OCI-LY3 (cell line): ENCODE measurements around the gene ZDHHC14.

Source experiments
- H2AFZ ChIP-seq: fragments of 200-600, 300-600 bp; shearing (Covaris generic); 2 replicates; pipeline ENCODE4 v1.6.0; 2014; ENCODE audit warnings: antibody characterized with exemption, low read depth, low read length
- H3K27ac ChIP-seq: fragments of 200-600, 300-600 bp; sonication (generic); 2 replicates; pipeline ENCODE4 v1.5.1; 2014; ENCODE audit warnings: mild to moderate bottlenecking, low read length, moderate library complexity, mixed read lengths
- H3K27me3 ChIP-seq: fragments of 200-600, 300-600 bp; sonication (generic); 2 replicates; pipeline ENCODE4 v1.6.1; 2014; ENCODE audit warnings: low read depth, low read length, mixed read lengths
- H3K36me3 ChIP-seq: fragments of 200-600, 300-600 bp; sonication (generic); replicated peaks from 2 replicates; pipeline ENCODE3; 2014; ENCODE audit warnings: low read depth, low read length, mixed read lengths
- H3K4me1 ChIP-seq: fragments of 300-600, 200-600 bp; sonication (generic); 2 replicates; pipeline ENCODE4 v1.6.1; 2014; ENCODE audit warnings: low read length, mixed read lengths
- H3K4me2 ChIP-seq: fragments of 200-600, 300-600 bp; sonication (generic); 2 replicates; pipeline ENCODE4 v1.6.1; 2014; ENCODE audit warnings: low read length, mixed read lengths
- H3K4me3 ChIP-seq: fragments of 300-600, 200-600 bp; sonication (generic); 2 replicates; pipeline ENCODE4 v1.5.1; 2014; ENCODE audit warnings: antibody characterized with exemption, mild to moderate bottlenecking, low read length, moderate library complexity
- H3K79me2 ChIP-seq: fragments of 300-600, 200-600 bp; shearing (Covaris generic); 2 replicates; pipeline ENCODE4 v1.6.1; 2014; ENCODE audit warnings: mild to moderate bottlenecking, low read length, mixed read lengths
- H3K9ac ChIP-seq: fragments of 300-600, 200-600 bp; shearing (Covaris generic); 2 replicates; pipeline ENCODE4 v1.6.0; 2014; ENCODE audit warnings: mild to moderate bottlenecking, low read length, moderate library complexity
- H3K9me3 ChIP-seq: fragments of 200-600, 300-600 bp; shearing (Covaris generic); 2 replicates; pipeline ENCODE4 v1.6.1; 2014; ENCODE audit warnings: low read length, mixed read lengths; ENCODE audit not compliant: insufficient read depth
- H4K20me1 ChIP-seq: fragments of 200-600, 300-600 bp; sonication (generic); 2 replicates; pipeline ENCODE4 v1.6.1; 2016; ENCODE audit warnings: low read length, mixed read lengths; ENCODE audit not compliant: insufficient read depth
- EZH2phosphoT487 ChIP-seq: fragments of 200-600 bp; shearing (Covaris generic); IDR thresholded peaks from 2 replicates; pipeline ENCODE4 v1.6.1; 2018; ENCODE audit warnings: antibody characterized with exemption, mixed run types, low read depth
- TF ChIP-seq, protein P1 (sequence below): fragments of 200-600, 300-600 bp; sonication (generic); IDR thresholded peaks from 2 replicates; pipeline ENCODE4 v1.5.1; 2014; ENCODE audit warnings: antibody characterized with exemption, low read length, low read depth

Gene ZDHHC14

DNA sequence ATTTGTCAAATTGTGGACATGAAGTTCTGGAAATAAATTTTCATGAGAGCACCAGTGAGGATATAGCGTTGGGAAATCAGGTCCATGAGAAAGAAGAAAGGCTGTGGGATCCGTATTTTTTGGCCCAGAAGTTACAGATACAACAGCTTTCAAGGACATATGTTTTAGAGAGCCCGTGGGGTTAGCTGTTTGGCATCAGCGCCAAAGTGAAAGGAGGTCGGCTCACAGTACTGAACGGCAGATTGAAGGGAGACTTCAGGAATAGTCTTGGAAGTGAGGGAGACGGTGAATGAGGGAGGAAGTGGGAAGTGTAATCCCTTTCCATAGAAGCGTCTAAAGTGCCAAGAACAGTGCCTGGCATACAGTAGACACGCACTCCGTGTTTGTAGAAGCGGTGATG, 31.8 kb downstream of the ZDHHC14 start:
- no peak overlapping the region for H3K9ac ChIP-seq
- H3K9me3 ChIP-seq, result no peaks in the 10 kb centered on the region
- no peaks in the 10 kb centered on the region for H3K27me3 ChIP-seq
- H4K20me1 ChIP-seq, result no peaks in the 10 kb centered on the region
- H3K4me2 ChIP-seq, result no peak overlapping the region
- no peak overlapping the region for H3K27ac ChIP-seq
- H3K36me3 ChIP-seq, result no peaks in the 10 kb centered on the region
- H3K79me2 ChIP-seq, result no peaks in the 10 kb centered on the region
- H3K4me3 ChIP-seq, result no peak overlapping the region
- H2AFZ ChIP-seq, result no peak overlapping the region
- H3K4me1 ChIP-seq, result no peaks in the 10 kb centered on the region
- no peak for TF ChIP-seq EZH2phosphoT487
- TF ChIP-seq, protein P1, sequence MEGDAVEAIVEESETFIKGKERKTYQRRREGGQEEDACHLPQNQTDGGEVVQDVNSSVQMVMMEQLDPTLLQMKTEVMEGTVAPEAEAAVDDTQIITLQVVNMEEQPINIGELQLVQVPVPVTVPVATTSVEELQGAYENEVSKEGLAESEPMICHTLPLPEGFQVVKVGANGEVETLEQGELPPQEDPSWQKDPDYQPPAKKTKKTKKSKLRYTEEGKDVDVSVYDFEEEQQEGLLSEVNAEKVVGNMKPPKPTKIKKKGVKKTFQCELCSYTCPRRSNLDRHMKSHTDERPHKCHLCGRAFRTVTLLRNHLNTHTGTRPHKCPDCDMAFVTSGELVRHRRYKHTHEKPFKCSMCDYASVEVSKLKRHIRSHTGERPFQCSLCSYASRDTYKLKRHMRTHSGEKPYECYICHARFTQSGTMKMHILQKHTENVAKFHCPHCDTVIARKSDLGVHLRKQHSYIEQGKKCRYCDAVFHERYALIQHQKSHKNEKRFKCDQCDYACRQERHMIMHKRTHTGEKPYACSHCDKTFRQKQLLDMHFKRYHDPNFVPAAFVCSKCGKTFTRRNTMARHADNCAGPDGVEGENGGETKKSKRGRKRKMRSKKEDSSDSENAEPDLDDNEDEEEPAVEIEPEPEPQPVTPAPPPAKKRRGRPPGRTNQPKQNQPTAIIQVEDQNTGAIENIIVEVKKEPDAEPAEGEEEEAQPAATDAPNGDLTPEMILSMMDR, result no peak

DNA sequence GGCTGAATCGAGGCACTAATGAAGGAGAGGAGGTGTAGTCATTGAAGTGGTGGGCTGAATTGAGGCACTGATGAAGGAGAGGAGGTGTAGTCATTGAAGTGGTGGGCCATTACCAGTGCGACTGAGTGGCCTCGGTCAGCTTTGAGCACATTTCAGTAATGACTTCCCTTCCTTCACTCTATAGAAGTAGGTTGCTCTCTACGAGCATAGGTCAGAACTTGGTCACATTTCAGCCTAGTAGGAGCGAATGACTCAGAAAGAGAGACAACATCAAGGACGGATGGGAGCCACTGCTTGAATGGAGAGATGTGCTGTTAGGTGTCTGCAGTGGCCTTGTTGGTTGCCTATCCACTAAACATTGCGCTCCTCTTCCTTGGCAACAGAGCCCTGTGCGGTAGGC, 39.5 kb downstream of the ZDHHC14 start:
- Histone ChIP-seq H3K79me2 (no peaks in the 10 kb centered on the region), H3K9me3 (no peaks in the 10 kb centered on the region), H3K27me3 (no peaks in the 10 kb centered on the region), H3K4me2 (no peak overlapping the region), H3K27ac (no peak overlapping the region), H3K9ac (no peak overlapping the region), H2AFZ (no peak overlapping the region), H3K36me3 (no peaks in the 10 kb centered on the region), H3K4me3 (no peak overlapping the region), H4K20me1 (no peaks in the 10 kb centered on the region), H3K4me1 (no peaks in the 10 kb centered on the region)
- no peak for TF ChIP-seq EZH2phosphoT487
- TF ChIP-seq, protein P1, result no peak

DNA sequence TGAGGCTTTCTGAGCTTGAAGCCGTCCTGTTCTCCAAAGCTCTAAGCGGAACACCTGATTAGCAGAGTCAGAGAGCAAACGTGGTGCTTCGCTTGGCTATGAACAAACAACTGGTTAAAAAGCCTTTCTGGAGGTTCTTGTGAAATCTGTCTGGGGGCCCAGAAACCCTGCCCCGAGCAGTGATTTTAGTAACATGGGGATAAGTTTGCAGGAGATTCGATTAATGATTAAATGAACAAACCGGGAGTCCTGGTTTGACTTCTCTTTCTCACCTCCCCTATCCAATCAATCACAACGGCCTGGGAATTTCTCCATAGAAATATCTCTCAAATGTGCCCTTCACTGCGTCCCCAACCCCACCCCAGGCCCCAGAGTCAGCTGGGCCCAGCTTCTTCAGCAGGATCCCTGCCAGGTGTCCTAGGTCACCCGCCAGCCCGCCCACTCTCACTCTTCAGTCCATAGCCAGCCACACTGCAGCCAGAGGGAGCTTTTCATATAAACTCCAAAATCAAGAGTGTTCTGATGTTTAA, 43.6 kb downstream of the ZDHHC14 start:
- Histone ChIP-seq H4K20me1 (no peaks in the 10 kb centered on the region), H3K4me3 (no peak overlapping the region), H3K27me3 (no peaks in the 10 kb centered on the region), H3K27ac (no peak overlapping the region), H3K9me3 (no peaks in the 10 kb centered on the region), H3K4me2 (no peak overlapping the region), H3K9ac (no peak overlapping the region), H3K4me1 (no peaks in the 10 kb centered on the region), H3K79me2 (no peaks in the 10 kb centered on the region), H3K36me3 (no peaks in the 10 kb centered on the region), H2AFZ (no peak overlapping the region)
- no peak for TF ChIP-seq EZH2phosphoT487
- TF ChIP-seq, protein P1, result no peak

DNA sequence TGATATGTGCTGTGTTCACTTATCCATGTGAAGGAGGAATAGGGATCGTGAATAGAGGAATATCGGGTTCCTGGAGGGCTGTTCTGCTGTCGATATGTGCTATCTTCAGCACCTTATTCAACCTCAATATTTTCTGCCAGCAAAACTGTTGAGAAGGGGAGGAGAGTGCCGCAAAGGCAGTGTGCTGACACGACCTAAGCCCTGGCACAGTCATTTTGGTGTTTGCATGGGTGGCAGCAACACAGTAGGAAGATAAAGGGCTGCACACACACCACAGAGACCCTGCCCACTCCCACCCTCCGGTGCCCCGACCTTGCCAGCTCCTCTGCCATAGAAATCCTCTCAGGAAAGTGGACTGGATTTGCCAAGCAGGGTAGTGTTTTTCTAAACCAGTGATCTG, 47.0 kb downstream of the ZDHHC14 start:
- Histone ChIP-seq H3K9me3 (no peaks in the 10 kb centered on the region), H3K27ac (no peak overlapping the region), H3K27me3 (no peaks in the 10 kb centered on the region), H3K4me1 (peaks cover 12% of the 10 kb centered on the region), H4K20me1 (no peaks in the 10 kb centered on the region), H3K9ac (no peak overlapping the region), H3K4me3 (no peak overlapping the region), H3K4me2 (no peak overlapping the region), H3K79me2 (no peaks in the 10 kb centered on the region), H2AFZ (no peak overlapping the region), H3K36me3 (no peaks in the 10 kb centered on the region)
- TF ChIP-seq, protein P1, result no peak
- no peak for TF ChIP-seq EZH2phosphoT487
